HL-60 (cell line): Measurements from ENCODE around the gene FTCDNL1.

Source experiments
- GABPA ChIP-seq: IDR thresholded peaks from 2 replicates; pipeline ENCODE4 v1.6.1; 2012; ENCODE audit warnings: low read depth
- POLR2AphosphoS5 ChIP-seq: IDR thresholded peaks from 2 replicates; pipeline ENCODE4 v1.6.1; 2012; ENCODE audit warnings: low read depth
- REST ChIP-seq: IDR thresholded peaks from 2 replicates; pipeline ENCODE4 v1.6.1; 2012; ENCODE audit warnings: low read depth; ENCODE audit not compliant: insufficient replicate concordance
- TF ChIP-seq, protein P1 (sequence below): IDR thresholded peaks from one replicate; pipeline ENCODE4 v1.5.1; 2011; ENCODE audit warnings: low read length, control low read depth, inconsistent platforms; ENCODE audit not compliant: insufficient read depth

- TF ChIP-seq POLR2AphosphoS5 (no peak), REST (no peak), GABPA (no peak)
- TF ChIP-seq, protein P1, sequence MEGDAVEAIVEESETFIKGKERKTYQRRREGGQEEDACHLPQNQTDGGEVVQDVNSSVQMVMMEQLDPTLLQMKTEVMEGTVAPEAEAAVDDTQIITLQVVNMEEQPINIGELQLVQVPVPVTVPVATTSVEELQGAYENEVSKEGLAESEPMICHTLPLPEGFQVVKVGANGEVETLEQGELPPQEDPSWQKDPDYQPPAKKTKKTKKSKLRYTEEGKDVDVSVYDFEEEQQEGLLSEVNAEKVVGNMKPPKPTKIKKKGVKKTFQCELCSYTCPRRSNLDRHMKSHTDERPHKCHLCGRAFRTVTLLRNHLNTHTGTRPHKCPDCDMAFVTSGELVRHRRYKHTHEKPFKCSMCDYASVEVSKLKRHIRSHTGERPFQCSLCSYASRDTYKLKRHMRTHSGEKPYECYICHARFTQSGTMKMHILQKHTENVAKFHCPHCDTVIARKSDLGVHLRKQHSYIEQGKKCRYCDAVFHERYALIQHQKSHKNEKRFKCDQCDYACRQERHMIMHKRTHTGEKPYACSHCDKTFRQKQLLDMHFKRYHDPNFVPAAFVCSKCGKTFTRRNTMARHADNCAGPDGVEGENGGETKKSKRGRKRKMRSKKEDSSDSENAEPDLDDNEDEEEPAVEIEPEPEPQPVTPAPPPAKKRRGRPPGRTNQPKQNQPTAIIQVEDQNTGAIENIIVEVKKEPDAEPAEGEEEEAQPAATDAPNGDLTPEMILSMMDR, result no peak
Observed at GRCh38 chr2:199798831-199799580, 52.0 kb downstream of the FTCDNL1 start.
